Measurements from ENCODE around the gene THOC2.
"Not testable (repeated sequence)": the region's sequence is repeated elsewhere in the genome, so short reads cannot be mapped to it uniquely, and the experiment has no call there.

Gene THOC2

DNA sequence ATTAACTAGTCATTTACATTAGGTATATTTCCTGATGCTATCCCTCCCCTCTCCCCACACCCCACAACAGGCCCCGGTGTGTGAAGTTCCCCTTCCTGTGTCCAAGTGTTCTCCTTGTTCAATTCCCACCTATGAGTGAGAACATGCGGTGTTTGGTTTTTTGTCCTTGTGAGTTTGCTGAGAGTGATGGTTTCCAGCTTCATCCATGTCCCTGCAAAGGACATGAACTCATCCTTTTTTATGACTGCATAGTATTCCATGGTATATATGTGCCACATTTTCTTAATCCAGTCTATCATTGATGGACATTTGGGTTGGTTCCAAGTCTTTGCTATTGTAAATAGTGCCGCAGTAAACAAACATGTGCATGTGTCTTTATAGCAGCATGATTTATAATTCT lies 69.1 kb downstream of the THOC2 start:
- DNase-seq, result not testable (repeated sequence)

DNA sequence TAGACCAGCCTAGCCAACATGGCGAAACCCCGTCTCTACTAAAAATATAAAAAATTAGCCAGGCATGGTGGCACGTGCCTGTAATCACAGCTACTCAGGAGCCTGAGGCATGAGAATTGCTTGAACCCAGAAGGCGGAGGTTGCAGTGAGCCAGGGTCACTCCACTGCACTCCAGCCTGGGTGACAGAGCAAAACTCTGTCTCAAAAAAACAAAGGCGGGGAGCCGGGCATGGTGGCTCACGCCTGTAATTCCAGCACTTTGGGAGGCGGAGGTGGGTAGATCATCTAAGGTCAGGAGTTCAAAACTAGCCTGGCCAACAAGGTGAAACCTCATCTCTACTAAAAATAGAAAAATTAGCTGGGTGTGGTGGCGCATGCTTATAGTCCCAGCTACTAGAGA lies 76.3 kb downstream of the THOC2 start:
- not testable (repeated sequence) for DNase-seq

DNA sequence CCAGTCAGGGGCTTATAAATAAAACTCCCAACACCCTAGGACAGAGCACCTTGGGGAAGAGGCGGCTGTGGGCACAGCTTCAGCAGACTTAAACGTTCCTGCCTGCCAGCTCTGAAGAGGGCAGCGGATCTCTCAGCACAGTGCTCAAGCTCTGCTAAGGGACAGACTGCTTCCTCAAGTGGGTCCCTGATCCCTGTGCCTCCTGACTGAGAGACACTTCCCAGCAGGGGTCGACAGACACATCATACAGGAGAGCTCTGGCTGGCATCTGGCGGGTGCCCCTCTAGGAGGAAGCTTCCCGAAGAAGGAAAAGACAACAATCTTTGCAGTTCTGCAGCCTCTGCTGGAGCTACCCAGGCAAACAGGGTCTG lies 84.1 kb downstream of the THOC2 start:
- not testable (repeated sequence) for DNase-seq

DNA sequence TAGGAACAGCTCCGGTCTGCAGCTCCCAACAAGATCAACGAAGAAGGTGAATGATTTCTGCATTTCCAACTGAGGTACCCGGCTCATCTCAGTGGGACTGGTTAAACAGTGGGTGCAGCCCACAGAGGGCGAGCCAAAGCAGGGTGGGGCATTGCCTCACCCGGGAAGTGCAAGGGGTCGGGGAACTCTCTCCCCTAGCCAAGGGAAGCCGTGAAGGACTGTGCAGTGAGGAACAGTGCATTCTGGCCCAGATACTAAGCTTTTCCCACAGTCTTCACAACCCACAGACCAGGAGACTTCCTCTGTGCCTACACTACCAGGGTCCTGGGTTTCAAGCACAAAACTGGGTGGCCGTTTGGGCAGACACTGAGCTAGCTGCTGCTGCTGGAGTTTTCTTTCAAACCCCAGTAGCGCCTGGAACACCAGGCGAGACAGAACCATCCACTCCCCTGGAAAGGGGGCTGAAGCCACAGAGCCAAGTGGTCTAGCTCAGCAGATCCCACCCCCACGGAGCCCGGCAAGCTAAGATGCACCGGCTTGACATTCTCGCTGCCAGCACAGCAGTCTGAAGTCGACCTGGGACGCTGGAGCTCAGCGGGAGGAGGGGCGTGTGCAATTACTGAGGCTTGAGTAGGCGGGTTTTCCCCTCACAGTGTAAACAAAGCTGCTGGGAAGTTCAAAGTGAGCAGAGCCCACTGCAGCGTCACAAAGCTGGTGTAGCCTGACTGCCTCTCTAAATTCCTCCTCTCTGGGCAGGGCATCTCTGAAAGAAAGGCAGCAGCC lies 84.6 kb downstream of the THOC2 start:
- DNase-seq, result peak; percentile 23

DNA sequence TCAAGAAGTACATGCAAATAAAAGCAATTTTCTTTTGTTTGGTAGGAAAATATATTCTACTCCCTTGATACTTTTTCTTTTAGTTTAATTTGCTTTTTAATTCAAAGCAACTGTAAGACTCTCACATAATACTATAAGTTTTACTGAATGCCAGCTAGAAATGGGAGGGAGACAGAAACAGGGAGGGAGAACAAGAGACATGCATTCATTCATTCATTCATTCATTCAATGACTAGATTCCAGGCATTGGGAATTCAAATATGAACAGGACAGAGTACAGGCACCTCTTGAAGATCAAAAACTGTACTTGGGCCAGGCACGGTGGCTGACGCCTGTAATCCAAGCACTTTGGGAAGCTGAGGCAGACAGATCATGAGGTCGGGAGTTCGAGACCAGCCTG lies 85.6 kb downstream of the THOC2 start:
- DNase-seq, result no peak

DNA sequence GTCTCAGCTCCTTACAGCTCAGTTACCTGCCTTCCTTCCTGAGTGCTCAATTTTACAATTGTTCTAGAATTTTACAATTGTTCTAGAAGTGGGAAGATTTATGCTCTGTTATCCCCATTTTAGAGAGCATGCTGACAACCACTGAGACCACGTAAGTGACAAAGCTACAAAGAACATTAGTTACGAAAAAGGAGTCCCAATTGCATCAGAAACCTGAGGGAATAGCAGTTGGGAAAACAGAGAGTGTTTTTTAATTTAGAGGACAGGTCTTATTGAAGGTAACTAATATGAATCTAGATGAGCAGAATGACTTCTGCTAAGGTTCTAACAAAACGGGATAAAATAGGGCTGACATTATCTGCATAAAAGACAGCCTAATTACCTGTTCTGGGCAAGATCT lies 103.3 kb downstream of the THOC2 start:
- no peak for DNase-seq

DNA sequence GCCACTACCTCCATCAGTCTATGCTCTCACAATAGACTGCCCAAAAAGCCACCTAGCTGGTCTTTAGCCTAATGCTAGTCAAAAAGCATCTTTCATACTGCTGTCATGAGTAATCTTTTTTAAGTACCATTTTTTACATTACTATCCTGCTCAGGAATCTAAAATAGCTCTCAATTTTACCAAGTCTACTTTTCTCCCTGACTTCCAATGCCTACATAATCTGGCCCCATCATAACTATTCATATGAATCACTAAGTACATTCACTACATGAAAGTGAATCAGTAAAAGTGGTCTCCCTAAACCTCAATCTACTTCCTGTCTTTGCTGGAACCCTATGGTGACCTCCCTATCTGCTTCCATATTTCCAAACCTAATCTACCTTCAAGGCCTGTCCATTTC lies 105.9 kb downstream of the THOC2 start:
- no peak for DNase-seq

DNA sequence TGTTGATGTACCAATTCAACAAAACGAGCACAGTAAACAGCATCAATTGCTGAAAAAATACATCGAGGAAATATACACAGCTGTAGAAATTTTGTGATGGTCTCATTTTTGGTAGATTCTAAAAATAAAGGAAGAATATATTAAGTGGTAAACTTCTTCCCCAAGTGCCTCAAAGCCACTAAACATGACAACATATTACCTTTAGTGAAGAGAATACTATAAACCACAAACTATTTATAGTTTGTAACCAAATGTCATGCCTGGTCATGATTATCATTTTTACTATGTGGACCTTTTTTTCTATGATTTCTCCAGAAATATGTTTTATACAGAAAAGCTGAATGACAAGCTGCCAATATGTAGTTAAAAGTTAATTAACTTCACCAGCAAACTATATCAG lies 106.9 kb downstream of the THOC2 start:
- no peak for DNase-seq

DNA sequence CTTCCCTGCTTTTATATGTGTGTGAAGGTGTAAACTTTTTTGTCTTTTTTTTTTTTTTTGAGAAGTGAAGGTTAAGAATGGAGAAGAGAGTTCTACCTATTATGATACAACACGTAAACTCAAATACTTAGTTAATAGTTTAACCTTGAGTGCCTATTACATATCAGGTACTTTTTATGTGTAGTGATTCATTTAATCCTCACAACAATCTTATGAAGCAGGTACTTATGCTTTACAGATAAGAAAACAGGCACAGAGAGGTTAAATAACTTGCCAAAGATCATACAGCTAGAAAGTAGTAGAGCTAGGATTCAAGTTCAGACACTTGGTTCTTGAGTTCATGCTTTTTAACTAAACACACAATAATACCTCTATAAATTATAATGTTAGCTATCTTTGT lies 107.4 kb downstream of the THOC2 start:
- DNase-seq, result no peak

DNA sequence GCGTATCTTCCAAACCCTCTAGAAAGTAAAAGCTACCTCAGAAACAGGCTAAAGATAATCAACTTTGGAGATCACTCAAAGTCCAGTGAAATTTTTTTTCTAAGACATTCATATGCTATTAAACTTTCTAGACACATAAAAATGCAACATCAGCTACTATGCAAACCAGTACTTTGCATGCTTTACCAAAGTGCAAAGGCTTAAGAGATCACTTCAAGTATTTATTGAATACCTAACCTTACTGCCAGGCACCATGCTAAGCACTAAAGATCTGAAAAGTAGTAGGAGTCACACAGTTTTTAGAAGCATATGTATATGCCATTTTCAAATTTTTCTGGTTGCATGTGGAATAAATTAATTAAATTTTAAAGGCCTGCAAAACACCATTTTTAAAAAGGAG lies 115.8 kb downstream of the THOC2 start:
- DNase-seq, result no peak

DNA sequence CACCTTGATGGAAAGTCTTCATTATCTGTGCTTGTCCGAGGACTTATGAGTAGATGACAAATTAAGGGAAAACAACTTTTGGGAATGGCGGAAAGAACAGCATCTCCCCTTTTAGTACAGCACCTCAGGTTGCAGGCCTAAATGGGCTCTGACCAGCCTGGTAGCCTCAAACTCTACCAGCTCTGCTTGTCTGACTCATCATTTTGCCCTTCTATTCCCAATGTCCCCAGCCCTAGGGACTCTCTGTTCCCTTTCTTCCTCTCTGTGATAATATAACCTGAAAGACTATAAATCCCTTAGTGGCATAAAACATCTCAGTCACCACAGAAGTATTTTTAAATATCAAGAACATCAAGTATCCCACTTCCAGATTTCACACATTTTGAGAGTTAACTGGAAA lies 121.9 kb downstream of the THOC2 start:
- DNase-seq, result no peak

DNA sequence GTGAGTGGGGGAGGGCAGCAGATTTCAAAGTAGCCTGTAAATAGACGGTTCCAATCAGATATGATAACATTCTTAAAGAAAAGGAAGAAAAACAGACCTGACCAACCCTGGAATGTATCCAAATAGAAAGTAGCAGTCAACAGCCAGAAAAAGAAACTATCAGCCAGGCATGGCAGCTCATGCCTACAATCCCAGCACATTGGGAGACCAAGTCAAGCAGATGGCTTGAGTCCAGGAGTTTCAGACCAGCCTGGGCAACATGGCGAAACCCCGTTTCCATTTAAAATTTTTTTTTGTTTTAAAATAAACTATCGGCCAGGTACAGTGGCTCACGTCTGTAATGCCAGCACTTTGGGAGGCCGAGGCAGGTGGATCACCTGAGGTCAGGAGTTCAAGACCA lies 125.0 kb downstream of the THOC2 start:
- DNase-seq, result no peak

DNA sequence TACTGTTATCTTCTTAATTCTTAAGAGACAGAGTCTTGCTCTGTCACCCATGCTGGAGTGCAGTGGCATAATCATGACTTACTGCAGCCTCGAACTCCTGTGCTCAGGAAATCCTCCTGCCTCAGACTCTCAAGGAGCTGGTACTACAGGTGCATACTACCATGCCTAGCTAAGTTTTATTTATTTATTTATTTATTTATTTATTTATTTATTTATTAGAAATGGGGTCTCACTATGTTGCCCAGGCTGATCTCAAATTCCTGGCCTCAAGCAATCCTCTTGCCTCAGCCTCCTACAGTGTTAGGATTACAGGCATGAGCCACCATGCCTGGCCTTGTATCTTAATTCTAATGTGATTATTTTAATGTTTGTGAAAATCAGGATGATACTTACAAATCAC lies 125.6 kb downstream of the THOC2 start:
- DNase-seq, result no peak

DNA sequence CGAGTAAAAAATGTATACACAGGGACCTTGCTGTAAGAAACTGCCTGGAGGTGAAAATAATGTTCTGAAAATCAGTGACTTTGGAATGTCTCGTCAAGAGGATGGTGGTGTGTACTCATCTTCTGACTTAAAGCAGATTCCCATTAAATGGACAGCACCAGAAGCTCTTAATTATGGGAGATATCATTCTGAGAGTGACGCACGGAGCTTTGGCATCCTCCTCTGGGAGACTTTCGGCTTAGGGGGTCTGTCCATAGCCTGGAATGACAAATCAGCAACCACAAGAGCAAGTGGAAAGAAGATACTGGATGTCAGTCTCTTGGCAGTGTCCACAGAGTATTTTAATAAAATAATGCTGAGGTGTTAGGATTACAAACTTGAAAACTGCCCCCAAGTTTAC lies 129.4 kb downstream of the THOC2 start:
- DNase-seq, result no peak

DNA sequence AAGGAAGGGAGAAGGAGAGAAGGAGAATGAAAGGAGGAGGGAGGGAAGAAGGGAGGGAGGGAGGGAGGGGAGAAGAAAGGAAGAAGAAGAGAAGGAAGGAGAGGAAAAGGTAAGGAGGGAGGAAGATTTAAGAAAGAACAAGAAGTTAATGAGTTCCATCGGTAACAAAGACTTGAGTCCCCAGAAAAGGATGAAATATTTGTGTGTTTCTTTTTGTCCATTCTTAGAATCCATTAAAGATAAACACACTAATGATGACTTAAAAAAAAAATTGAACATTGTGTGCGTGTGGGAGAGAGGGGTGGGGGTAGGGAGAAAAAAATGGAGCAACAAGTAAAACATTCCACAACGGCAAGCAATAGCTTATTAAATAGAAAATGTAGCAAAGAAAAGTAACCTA lies 131.4 kb downstream of the THOC2 start:
- no peak for DNase-seq

DNA sequence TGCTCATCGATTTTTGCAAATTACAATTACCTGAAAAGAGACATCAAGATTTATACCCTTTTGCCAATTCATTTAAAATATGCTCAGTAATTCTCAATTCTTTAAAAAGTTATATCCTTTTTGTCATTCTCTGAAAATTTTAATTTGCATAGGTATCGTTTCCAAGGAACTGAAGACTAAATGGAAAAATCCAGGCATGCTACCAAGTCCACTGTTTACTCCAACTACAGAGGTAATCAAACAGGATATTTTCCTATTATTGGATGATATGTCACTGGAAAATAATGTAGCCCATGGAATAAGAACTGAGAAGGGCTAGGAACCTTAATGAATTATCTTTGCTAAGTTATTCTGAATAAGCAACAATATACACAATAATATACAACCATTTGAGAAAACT lies 132.7 kb downstream of the THOC2 start:
- DNase-seq, result no peak

DNA sequence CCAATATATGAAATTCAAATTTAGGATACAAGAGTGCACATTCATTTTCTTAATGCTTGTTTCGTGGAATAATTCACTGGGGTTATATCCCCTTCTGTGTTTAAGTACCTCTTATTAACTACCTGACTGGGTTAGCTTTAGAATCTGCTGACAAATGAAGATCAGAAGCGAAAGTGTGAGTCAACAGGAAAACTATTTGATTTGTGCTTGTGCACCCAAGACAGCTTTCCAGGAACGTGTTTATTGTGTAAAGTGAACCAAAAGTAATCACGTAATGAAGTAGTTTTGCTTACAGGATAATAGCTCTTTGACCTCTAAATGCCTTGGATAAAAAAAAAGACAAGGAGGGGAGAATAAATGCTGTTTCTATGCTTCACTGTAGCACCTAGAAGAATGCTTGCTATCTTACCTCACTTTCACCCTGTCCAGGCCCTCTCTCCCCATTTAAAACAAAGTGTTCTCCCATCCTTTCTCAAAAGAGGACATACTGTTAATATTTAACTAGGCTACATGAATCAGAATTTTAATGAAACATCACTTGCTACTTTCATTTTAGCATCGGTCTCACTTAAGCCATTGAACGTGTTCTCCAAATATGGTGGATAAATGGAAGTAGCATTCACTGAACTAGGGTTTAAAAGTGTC lies 141.9 kb downstream of the THOC2 start:
- no peak for DNase-seq

DNA sequence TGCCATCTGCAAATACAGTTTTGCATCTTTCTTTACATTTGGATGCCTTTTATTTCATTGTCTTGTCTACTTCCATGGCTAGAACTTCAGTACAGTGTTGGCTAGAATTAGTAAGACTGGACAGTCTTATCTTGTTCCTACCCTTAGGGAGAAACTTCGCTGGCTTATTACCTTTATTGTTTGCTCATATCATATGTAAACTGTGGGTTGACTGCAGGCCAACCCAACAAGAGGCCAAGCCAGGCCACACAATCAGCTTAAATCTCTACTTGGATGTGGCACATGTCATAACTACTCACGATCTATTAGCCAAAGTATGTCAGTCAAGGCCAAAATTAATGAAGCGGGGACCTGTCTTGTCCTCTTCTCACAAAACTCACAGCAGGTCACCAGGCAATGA lies 144.1 kb downstream of the THOC2 start:
- DNase-seq, result no peak

DNA sequence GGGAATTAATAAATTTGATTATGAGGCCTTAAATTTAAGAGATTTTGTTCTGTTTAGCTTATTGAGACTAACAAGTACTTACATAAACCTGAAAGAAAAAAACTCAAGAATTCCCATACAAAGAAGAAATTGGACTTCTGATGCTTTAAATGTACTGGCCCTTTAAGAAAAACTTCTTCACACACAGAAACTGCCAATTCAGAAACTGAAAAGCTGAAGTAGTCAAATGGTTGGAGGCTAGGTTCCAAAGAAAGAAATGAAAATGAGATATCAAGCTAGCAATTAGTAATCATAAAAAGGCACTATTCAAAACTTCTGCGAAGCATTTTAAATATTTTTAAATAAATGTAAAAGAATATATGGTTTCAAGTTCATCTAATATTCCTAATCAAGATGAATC lies 151.3 kb downstream of the THOC2 start:
- DNase-seq, result no peak

DNA sequence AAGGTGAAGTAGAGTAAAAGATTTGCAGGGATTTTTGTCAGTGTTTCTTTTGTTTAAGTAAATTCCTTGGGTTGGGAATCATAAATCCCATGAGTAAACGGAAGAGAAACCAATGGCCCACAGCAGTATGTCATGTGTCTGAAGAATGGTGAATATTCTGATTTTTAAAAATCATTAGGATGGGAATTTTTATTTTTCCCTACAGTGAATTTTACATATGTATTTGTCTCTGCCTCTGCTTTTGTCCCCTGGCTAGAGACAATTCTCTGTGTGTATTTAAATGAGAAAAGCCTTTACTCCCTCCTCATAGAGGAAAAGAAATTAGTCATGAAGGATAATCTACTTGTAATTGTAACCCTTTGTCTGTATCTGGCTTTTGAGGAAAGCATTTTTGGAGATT lies 152.1 kb downstream of the THOC2 start:
- DNase-seq, result no peak

DNA sequence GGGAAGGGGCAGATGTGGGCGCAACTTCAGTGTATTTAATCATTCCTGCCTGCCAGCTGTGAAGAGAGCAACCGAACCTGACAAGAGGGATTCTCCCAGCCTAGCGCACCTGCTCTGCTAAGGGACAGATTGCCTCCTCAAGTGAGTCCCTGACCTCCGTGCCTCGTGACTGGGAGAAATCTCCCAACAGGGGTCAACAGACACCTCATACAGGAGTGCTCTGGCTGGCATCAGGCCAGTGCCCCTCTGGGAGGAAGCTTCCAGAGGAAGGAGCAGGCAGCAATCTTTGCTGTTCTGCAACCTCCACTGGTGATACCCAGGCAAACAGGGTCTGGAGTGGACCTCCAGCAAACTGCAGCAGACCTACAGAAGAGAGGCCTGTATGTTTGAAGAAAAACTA lies 158.8 kb downstream of the THOC2 start:
- DNase-seq, result not testable (repeated sequence)

DNA sequence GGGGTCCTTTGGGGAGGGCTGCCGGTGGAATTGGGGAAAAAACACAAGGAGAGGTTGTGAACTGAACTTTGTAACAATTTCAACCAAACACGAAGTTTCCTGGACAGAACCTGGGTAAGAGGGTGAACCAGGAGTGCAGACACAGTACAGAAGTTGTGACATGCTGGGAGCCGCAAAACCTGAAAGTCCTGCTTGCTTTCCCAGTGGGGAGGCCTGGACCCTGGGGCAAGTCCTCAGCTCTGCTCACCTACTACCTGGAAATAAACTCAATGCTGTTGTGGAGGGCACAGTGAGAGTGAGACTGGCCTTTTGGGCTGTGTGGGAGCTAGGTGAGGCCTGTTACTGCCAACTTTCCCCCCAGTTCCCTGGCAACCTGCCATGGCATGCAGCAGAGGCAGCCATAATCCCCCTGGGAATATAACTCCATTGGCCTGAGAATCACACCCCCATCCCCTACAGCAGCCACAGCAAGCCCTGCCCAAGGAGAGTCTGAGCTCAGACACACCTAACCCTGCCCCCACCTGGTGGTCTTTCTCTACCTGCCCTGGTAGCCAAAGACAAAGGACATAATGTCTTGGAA lies 162.8 kb downstream of the THOC2 start:
- no peak for DNase-seq

DNA sequence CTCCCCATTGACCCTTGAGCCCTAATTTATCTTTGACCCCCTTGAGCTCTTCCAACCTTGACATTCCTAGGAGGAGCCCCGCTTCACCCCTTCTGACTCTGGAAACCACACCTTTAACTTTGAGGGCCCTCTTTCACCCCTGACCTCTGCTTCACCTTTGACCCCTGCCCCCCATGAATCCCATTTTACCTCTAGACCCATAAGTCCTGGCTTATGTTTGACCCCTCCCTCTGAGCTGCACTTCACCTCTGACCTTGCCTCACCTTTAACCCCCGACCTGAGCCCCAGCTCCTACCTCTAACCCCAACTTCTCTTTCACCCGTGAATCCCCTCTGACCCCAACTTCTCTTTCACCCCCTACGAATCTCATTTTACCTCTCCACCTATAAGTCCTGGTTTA lies 169.7 kb downstream of the THOC2 start:
- DNase-seq, result no peak

DNA sequence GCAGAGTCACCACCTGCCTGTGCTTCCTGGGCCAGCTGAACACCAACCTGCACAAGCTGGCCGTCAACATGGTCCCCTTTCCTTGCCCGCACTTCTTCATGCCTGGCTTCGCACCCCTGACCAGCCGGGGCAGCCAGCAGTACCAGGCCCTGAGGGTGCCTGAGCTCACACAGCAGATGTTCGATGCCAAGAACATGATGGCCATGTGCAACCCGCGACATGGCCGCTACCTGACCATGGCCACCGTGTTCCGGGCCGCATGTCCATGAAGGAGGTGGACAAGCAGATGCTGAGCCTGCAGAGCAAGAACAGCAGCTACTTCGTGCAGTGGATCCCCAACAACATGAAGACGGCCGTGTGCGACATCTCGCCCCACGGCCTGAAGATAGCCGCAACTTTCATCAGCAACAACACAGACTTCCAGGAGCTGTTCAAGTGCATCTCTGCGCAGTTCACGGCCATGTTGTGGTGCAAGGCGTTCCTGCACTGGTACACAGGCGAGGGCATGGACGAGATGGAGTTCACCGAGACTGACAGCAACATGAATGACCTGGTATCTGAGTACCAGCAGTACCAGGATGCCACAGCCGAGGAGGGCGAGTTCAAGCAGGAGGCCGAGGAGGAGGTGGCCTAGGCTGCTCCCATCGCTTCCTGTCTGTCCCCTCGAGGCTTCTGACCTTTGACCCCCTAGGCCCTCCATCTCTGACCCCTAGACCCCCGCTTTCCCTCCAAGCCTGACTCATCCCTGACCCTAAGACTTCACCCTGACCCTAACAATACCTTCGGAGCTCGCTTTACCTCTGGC lies 170.3 kb downstream of the THOC2 start:
- DNase-seq, result no peak

Measured in stimulated activated CD8-positive, alpha-beta memory T cell treated with anti-CD3 and anti-CD28 coated beads, Interleukin-4, amount 100 ng/mL, for 48 hours (primary cell).